ENCODE data around the gene PRKCE. TPM values are rescaled to one million over a fixed set of nuclear protein-coding genes. Genes with fewer than 3 reads are reported as not detected.

The PRKCE gene
- total and polyA plus RNA-seq, 2 donors (not counting 3 experiments of a cell fraction or from before 2014, with no cell fraction given), result 27.9 to 33.9 TPM

- Histone ChIP-seq H3K9ac (replicated peaks; ENCODE audit: extremely low read depth, insufficient read depth, low read length) (no peak overlapping the region), H3K79me2 (ENCODE audit: control insufficient read depth, insufficient read depth, low read length) (no peaks in the 10 kb centered on the region), H3K4me3 (replicated peaks in 1 of 3; ENCODE audit: insufficient read depth in 1 of 3, low read depth in 1 of 3, low read length in 3 of 3) (no peak overlapping the region), H4K20me1 (replicated peaks; ENCODE audit: control insufficient read depth, extremely low read depth, insufficient read depth, low read length) (no peaks in the 10 kb centered on the region), H3K9me3 (replicated peaks; ENCODE audit: control insufficient read depth, insufficient read depth, low read length) (no peaks in the 10 kb centered on the region), H3K27me3 (ENCODE audit: control insufficient read depth in 2 of 2, insufficient read depth in 2 of 2, low read length in 2 of 2) (no peaks in the 10 kb centered on the region), H3K9me1 (replicated peaks; ENCODE audit: control insufficient read depth, extremely low read depth, insufficient read depth, low read length) (no peaks in the 10 kb centered on the region), H3K4me1 (ENCODE audit: control insufficient read depth, extremely low read depth, insufficient read depth, low read length) (peaks cover 21% of the 10 kb centered on the region), H3K4me2 (ENCODE audit: insufficient read depth, low read length) (no peak overlapping the region), H3K27ac (ENCODE audit: insufficient read depth, low read depth, low read length) (no peak overlapping the region), H2AFZ (ENCODE audit: low read depth, low read length) (no peak overlapping the region), H3K36me3 (ENCODE audit: control insufficient read depth in 2 of 2, extremely low read depth in 1 of 2, insufficient read depth in 2 of 2, low read length in 2 of 2) (no peaks in the 10 kb centered on the region)
- intact Hi-C loops (cut with micrococcal nuclease) (no loop called here), dilution Hi-C loops (cut with MboI; ENCODE audit: extremely low pct_ligation_motif_present, low sequenced_read_pairs) (no loop called here)
- ChIA-PET CTCF (interaction anchor here (1.2 to 1.3 kb wide), 2 partner anchors 15 to 18 kb away, joined by 3 read pairs; no protein-coding TSS in a partner anchor), POLR2A (no interaction called here)
- no peak for DNase-seq (ENCODE audit: low read depth, low spot score)
- no peak for FAIRE-seq
- no TSS peak for BruUV-seq (replicated peaks)
- no peak for TF ChIP-seq MAX (IDR thresholded peaks at IDR 0.05; ENCODE audit: insufficient read depth, insufficient read length)
- TF ChIP-seq EZH2 (IDR thresholded peaks at IDR 0.05; ENCODE audit: borderline replicate concordance, low read depth, low read length, severe bottlenecking), result no peak
- no peak for TF ChIP-seq JUN (IDR thresholded peaks at IDR 0.05; ENCODE audit: borderline replicate concordance, insufficient read depth, insufficient read length, low read depth)
- TF ChIP-seq CTCF (IDR thresholded peaks at IDR 0.05; ENCODE audit: extremely low read depth in 1 of 2, insufficient read depth in 1 of 2, low read depth in 1 of 2, low read length in 2 of 2), result no peak
- TF ChIP-seq POLR2A (IDR thresholded peaks at IDR 0.05; ENCODE audit: low read depth, low read length), result no peak
- TF ChIP-seq GATA2 (IDR thresholded peaks at IDR 0.05; ENCODE audit: insufficient read depth, insufficient read length, low read depth, low read length), result no peak
- no peak for TF ChIP-seq FOS (IDR thresholded peaks at IDR 0.05; ENCODE audit: borderline replicate concordance, insufficient read depth, low read length)
- TF ChIP-seq POLR2AphosphoS5 (IDR thresholded peaks at IDR 0.05; ENCODE audit: insufficient read depth, low read depth, low read length), result no peak
- TF ChIP-seq MYC (IDR thresholded peaks at IDR 0.05; ENCODE audit: low read depth, low read length), result no peak
Observed at GRCh38 chr2:46193855-46194254, 542.4 kb downstream of the PRKCE start.
